ENCODE data around the gene AP1B1.

DNA sequence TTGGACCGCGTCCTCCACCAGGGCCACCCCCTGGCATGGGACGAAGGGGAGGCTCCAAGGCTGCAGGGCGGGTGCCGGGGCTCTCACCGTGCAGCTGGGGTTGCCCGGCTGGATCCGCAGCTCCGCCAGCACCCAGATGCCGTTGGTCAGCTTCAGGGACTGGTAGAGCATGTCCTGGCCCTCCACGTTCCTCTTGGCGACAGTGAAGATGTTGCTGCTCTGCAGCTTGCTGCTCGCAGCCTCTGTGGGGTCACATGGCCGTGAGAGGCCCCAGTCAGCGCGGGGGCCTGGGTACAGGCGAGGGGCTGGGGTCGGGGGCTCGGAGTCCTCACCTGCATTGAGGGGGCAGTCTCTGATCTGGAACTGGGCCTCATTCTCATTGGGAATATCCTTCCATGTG lies 58.1 kb downstream of the AP1B1 start:
- no peak for TF ChIP-seq LEF1 (IDR thresholded peaks at IDR 0.05; ENCODE audit: borderline replicate concordance)
- TF ChIP-seq FOXK2 (IDR thresholded peaks at IDR 0.05) = no peak
- TF ChIP-seq SUZ12 (IDR thresholded peaks at IDR 0.05) = no peak
- no peak for TF ChIP-seq BHLHE40 (IDR thresholded peaks at IDR 0.05; ENCODE audit: borderline replicate concordance)

Measured in HEK293T (cell line).